HG02970 (cell line): ENCODE results near the gene IL36B.

ENCODE experiments used
- ATAC-seq: cut with Tn5 transposase; IDR thresholded peaks from one replicate; pipeline ENCODE4 v1.9.1; 2021; ENCODE audit warnings: mild to moderate bottlenecking, moderate library complexity, moderate number of reproducible peaks; ENCODE audit not compliant: unreplicated experiment, low FRiP score

Gene IL36B

DNA sequence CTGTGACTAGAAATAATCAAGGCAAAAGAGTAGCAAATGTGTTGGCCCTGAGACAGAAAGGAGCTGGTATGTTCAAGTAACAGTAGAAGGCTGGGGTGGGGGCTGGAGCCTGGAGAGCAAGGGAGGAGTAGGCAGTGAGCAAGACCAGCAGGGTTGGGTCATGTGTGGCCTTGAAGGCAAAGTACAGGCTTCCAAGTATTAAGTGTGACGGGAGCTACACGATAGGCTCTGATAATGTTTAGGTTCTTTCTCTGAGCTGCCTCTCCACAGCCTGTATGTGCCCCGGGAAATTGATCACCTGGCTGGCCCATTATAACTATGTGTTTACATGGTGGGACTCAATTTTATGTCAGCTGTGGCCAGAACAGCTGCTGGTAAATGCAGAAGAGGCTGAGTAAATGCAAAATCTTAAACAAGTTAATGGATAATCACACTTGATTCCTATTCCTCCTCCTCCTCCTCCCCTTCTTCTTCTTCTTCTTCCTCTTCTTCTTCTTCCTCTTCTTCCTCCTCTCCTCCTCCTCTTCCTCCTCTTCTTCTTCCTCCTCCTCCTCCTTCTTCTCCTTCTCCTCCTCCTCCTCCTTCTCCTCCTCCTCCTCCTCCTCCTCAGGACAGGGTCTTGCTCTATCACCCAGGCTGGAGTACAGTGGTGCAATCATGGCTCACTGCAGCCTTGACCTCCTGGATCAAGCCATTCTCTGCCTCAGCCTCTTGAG, 24.4 kb upstream of the IL36B start:
- no peak for ATAC-seq

- ATAC-seq = no peak
These were observed 22.9 kb upstream of the IL36B start for GRCh38 chr2:113075600-113075999.

DNA sequence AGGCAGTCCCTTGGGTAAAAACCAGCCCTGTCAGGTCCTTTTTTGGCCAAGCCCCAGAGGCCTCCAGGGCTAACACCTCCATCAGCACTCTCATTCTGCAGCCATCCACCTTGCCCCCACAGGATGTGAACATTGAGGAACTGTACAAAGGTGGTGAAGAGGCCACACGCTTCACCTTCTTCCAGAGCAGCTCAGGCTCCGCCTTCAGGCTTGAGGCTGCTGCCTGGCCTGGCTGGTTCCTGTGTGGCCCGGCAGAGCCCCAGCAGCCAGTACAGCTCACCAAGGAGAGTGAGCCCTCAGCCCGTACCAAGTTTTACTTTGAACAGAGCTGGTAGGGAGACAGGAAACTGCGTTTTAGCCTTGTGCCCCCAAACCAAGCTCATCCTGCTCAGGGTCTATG, 22.4 kb upstream of the IL36B start:
- no peak for ATAC-seq

- ATAC-seq = no peak
These were observed 20.7 kb upstream of the IL36B start for GRCh38 chr2:113073325-113073834.

DNA sequence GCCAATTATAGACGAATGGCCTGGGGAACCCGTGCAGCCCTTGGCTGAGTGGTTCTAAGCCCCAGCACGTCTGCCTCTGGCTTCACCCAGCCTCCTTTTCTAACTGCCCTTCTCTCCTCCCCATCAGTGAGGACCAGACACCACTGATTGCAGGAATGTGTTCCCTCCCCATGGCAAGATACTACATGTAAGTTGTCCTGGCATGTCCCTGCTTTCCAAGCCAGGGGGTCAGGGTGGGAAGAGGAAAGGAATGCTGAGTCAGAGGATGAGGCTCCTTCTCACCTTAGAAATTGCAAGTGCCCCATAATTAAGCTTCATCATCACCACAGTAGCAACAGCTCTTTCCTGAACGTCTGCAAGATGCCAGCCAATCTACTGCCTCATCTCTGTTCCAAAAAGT, 19.9 kb upstream of the IL36B start:
- no peak for ATAC-seq

DNA sequence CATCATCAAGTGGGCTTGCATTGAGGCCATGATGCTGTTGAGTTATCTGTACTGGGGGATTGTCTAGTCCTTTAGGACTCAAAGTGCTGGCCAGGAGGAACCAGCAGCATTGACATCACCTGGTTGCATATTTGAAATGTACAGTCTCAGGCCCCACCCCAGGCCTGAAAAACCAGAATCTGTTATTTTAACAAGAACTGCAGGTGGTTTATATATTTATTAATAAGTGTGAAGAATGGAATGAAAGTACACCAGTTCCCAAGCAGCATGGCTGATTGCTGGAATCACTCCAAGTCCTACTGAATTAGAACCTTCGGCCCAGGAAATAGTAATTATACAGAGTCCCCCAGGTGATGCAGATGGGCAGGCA, 17.9 kb upstream of the IL36B start:
- no peak for ATAC-seq

- ATAC-seq = no peak
These were observed 17.3 kb upstream of the IL36B start for GRCh38 chr2:113069676-113070605.

- no peak for ATAC-seq
These were observed 16.2 kb upstream of the IL36B start for GRCh38 chr2:113068706-113069485.

- no peak for ATAC-seq
These were observed 15.6 kb upstream of the IL36B start for GRCh38 chr2:113068249-113068648.

GRCh38 chr2:113067681-113068080, 15.0 kb upstream of the IL36B start, which contains the start of gene IL1F10:
IL1F10 (plus strand) TSS chr2:113067970; CDS start chr2:113072739, 4,769 bp downstream.
- no peak for ATAC-seq

- ATAC-seq = no peak
These were observed 12.2 kb upstream of the IL36B start for GRCh38 chr2:113064898-113065297.

DNA sequence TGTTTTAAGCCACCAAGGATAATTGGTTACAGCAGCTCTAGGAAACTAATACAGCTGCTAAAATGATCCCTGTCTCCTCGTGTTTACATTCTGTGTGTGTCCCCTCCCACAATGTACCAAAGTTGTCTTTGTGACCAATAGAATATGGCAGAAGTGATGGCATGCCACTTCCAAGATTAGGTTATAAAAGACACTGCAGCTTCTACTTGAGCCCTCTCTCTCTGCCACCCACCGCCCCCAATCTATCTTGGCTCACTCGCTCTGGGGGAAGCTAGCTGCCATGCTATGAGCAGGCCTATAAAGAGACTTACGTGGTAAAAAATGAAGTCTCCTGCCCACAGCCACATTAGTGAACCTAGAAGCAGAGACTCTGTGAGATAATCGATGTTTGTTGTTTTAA, 11.6 kb upstream of the IL36B start:
- ATAC-seq = no peak

DNA sequence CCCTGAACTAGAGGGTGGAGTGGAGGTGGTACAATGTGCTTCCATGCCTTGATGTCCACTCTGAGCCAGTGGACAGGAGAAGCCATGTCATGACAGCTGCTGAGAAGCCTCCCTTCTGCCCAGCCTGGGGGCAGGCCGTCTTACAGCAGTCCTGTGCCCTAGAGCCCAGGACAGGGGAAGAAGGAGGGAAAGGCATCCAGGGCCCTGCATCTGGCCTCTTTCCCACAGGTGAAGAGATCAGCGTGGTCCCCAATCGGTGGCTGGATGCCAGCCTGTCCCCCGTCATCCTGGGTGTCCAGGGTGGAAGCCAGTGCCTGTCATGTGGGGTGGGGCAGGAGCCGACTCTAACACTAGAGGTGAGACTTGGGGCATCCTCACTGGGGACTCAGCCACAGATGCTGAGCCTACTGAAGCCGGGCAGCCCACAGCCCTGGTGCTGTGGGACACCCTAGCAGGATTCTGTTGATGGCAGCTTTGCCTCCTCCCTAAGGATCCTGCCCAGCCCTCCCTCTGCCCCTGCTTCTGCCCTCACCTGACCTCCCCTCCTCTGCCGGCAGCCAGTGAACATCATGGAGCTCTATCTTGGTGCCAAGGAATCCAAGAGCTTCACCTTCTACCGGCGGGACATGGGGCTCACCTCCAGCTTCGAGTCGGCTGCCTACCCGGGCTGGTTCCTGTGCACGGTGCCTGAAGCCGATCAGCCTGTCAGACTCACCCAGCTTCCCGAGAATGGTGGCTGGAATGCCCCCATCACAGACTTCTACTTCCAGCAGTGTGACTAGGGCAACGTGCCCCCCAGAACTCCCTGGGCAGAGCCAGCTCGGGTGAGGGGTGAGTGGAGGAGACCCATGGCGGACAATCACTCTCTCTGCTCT, 9.5 kb upstream of the IL36B start:
- ATAC-seq = no peak

DNA sequence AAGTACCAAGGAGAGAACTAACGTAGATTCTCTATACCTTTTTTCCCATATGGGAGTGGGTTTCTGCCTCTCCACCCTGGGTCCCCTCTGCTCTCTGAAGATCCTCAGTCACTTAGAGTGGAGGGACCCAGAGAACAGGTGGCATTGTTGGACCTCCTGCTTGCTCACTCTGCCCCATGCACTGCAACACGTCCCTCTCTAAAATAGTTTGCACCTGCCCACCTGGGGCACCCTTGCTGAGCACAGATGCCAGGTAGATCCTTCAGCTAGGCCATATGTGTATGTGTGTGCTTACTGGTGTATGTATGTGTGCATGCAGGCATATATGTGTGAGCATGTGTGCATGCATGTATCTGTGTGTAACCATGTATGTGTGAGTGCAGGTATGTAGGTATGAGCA, 8.6 kb upstream of the IL36B start:
- no peak for ATAC-seq

GRCh38 chr2:113060796-113061195, 8.1 kb upstream of the IL36B start:
- ATAC-seq = no peak

GRCh38 chr2:113060396-113060795, 7.7 kb upstream of the IL36B start:
- ATAC-seq = no peak

GRCh38 chr2:113058998-113059960, 6.6 kb upstream of the IL36B start, which contains the start of gene IL36RN:
IL36RN (plus strand) TSS chr2:113059198; CDS start chr2:113059439, 241 bp downstream.
- no peak for ATAC-seq

DNA sequence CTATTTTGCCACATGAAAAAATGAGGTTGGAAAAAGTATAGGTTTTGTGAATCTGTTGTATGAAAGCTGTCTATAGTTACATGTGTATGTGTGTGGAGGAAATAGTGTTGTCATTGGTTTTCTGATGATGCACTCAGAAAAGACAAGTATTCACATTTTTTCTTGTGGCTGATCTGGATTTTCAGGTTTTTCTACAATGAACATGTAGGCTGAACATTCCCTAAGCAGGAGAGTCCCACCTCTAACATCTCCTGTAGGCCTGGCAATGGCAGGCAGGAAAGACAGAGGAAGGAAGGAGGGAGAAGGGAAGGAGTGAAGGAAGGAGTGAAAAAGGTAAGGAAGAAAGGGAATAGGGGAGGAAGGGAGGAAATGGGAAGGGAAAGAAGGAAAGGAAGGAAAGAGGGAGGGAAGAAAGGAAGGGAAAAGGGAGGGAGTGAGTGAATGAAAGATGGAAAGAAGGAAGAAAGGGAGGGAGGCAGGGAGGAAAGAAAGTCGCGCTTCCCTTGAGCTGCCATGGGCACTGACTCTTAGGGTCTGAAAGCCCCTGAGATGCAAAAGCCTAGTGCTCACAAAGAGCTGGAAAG, 5.8 kb upstream of the IL36B start:
- no peak for ATAC-seq
